HG02981 (cell line): ENCODE results near the gene ZC3H6.
"Not testable (repeated sequence)": the region's sequence is repeated elsewhere in the genome, so short reads cannot be mapped to it uniquely, and the experiment has no call there.

Experiments
- ATAC-seq: cut with Tn5 transposase; IDR thresholded peaks from one replicate; pipeline ENCODE4 v1.9.1; 2021; ENCODE audit warnings: mild to moderate bottlenecking, moderate library complexity; ENCODE audit not compliant: unreplicated experiment

The ZC3H6 gene

DNA sequence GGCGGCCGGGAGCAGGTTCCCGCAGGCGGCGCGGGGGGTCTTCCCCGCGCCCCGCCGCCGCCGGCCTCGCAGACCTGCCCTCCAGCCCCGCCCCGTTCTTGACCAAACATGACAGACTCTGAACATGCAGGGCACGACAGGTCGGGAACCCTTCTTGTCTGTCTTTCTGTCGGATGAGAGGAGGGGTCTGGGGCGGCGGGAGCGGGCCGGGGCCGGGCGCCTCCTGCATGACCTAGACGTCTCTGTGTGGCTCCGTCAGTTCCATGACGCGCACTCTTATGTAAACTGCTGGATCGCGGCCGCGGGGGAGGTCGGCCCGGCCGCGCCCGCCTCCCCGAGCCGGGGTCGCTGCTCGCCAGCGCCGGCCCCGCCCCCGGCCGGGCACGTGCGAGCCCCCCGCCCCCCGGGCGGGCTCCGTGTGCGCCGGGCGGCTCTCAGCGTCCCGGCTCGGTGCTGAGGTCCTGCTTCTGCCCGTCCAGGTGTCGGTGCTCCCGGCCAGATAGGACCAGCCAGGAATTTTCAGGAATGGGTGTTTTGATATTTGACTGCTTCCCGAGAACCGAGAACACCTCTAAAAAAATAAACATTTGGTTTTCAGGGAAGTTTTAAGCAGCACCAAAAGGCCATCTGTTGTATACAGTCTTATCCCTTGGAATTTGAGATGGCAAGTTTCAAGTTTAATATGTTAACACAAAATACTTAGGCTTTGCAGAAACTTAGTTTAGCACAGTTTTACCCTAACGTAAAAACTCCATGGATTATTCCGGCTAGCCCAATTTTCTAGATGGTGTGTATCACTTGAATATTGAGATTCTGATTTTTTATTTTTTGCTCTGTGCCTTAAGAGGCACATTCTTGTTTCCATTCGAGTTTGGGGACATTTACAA lies 733 bp downstream of the ZC3H6 start:
- peak; percentile 44 for ATAC-seq

DNA sequence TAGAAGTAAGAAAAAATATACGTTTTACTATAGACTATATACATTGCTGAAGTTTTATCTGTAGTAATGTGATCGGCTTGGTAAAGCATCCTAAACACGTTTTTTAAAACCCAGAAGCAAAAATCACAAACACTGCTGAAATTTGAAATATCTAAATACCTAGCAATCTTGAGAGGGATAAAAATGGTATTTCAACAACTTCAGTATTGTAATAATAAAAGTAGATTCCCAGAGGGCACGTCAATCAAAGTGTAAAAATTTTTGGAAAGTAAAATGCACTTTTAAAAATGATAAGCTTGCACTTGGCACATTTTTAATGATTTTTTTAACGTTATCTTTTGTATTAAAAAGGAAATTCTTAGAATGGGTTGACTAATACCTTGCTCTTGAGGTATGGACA lies 1.6 kb downstream of the ZC3H6 start:
- ATAC-seq, result no peak

DNA sequence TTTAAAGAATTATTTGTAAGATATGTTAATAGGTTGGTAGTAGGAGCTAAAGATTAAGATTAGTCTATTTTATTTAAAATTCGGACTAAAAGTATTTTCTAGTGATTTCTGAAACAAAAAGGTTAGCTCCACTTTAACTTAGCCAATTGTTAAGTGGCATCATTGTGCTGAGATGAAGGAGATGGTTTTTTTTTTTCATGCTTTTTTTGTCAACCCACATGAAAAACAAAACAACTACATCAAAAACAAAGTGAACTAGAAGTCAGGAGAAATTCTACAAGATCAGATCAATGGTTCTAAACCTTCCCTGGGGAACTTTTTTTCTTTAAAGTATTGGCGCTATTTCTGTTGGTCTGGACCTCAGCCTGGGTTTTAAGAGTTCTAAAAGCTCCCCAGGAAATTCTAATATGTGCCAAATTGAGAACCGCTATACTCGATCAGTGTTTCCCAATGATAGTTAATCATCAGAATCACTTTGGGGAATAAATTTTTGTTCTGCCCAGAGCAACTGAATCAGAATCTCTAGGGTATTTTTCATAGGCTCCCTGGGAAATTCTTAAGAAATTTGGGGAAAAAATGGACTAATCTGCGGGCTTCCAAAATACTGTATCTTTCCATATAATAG lies 2.3 kb downstream of the ZC3H6 start:
- no peak for ATAC-seq

DNA sequence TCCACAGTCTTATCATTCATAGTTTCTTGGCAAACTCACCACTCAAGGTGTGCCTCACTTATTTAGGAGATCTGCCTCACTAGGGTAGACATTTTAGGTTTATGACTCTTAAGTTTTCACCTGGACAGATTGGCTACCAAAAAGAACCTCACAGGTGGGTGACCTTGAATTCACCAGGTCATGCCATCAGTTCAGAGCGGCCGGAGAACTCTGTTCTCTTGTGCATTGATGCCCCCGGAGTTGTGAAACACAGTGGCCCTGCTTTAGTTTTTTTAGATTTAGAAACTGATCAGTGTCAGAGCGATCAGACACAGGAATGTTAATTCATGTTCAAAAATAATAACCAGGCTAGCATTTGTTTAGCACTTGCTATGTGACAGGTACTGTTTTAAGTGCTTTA lies 6.7 kb downstream of the ZC3H6 start:
- not testable (repeated sequence) for ATAC-seq

DNA sequence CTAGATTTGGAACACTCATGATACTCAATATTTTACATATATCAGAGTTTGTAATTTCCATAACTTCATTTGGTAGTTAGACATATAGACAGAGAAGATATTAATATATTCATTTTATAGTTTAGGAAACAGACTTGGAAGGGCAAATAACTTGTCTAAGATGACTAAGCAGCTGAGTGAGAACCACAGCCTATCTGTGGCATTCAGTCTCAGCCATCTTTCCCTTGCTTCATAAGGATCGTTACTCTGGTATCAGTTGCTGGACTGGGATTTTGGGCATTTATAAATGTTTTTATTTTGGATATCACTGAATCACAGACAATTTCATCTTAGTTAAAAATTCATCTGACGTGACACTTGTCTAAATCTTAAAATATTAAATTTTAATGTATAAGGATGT lies 8.1 kb downstream of the ZC3H6 start:
- ATAC-seq, result not testable (repeated sequence)

DNA sequence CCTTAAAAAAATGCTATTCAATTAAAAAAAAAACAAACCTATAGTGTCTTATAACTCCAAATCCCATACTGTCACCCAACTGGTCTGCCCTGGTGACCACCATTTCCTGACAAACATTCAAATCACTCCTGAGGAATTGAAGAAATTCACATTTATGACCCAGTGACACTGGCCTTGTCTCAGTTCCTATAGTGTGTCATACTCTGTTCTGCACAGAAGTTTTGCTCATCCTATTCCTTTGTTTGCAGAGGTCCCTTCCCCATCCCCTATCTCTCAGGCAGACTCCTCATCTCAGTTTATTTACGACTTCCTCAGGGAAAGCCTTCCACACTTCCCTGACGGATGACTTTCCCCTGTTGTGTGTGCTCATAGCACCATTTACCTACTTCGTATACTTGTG lies 14.7 kb downstream of the ZC3H6 start:
- ATAC-seq, result no peak

DNA sequence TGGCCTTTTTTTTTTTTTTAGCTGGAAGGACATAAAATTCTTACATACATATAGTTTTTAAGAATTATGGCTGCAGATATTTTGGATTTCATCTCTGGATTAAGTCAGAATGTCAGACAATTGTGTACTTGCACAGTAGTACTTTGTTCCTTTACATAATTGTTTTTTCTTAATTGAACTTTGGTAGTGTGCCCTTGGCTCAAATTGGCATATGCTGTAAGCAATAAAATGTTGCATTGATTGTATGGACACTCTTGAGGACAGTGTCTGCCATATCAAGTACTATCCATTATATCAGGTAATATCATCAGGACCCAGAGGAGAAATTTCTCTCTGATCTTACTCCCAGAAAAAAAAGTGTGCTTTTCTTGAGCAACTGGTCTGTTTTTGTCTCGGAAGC lies 15.3 kb downstream of the ZC3H6 start:
- no peak for ATAC-seq

DNA sequence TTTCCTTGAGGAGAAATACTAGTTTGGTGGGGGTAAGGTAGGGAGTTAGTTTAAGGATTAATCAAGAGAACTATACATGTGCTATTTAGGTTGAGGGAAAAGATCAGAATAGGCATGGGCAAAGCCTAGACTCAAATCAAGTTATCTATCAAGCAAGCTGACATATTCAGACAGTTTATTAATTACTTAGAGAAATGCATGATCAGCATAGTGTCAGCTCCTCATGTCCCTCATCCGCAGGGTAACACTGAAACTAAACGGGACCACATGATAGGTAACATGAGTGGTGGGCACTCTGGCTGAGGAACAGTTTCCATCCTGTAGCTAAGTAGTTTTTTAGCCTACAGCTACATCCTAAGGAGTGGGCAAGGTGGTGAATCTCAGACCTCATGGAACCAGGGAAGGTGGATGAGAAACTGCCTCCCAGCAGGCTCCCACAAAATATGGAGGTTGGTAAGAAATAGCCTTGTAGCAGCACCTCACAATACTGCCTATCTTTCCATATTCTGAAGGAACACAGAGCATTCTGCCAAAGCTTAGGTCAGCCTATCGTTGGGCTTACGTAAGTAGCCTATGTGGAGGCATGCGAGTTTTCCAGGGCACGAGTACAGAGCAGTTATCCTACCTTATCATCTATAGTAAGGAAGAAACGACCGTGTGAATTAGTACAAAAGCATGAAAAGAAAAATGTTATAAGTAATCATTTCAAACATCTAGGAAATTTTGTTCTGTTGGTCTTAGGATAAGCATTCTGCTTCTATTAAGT lies 18.4 kb downstream of the ZC3H6 start:
- ATAC-seq, result no peak

DNA sequence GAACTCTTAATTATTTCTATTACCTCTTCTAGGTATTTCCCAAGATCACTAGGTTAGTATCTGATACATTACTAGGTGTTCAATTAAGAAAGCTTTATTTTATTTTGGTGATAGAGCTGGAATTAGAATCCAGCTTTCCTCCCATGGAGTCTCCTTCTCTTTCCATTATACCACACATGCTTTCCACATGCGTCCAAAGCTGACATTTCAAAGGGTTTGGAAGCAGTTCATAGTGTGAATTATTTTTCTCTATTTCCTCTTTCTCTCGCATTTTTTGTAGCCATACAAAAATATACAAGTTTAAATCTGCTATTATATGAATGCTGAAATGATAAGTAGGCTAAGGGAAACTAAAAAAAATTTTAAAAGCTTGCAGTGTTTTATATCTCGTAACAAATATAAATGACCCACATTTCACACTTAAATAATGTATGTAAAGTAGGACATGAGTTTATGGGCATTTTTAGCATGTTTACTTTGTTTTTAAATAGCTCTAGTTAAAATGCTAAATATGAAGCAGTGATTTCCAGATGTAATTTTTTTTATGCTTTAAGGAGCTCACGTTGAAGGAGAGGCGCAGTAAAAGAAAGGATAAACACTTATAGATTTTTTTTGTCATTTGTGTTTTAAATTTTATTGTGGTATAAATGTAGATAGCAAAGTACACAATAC lies 20.1 kb downstream of the ZC3H6 start:
- no peak for ATAC-seq

DNA sequence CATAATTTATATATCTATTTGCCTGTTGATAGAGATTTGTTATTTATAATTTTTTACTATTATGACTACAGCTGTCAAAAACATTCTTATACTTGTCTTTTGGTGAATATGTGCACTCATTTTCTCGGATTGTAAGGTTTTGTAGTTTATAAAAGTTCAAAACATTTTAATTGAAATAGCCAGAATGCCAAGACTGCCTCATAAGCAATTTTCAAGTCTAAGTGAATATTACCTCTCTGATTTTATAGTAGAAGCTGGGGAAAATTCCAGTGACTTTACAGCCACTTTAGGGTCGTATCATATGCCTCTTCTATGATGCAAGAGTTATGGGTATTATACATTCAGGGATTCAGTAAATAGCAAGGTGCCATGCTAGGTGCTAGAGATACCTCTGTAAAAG lies 21.0 kb downstream of the ZC3H6 start:
- ATAC-seq, result no peak

DNA sequence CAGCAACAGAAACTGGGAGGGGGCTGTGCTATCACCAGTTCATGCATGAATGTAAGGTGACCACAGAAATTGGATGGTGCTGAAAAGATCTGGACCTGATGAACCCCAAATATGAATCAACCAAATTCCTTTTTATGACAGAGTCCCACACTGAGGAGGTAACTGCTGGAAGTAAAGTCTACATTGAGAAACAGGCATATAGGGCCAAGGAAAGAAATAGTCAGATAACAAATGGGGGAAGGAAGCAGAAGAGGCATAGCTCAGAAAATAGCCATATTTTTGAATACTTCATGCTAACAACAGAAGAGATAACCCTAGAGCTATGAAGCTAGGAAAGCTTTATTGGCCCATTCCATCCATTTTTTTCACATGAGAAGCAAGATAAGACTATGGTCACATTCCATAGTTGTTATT lies 25.8 kb downstream of the ZC3H6 start:
- ATAC-seq, result no peak

DNA sequence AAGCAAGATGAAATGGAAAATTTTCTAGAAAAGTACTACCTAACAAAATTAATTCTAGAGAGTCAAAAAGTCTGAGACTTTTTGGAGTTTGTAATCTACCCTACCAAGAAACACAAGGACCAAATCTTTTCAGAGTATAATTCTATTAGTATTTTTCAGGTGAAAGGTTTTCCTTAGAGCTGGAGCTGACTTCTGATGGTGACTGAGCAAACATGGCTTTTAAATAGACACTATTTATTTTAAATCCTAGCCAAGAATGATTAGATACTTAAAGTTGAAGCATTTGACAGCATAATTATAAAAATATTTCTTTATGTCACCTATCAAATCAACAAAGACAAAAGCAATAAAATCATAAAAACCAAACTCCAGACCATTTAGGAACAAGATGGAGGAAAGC lies 26.6 kb downstream of the ZC3H6 start:
- ATAC-seq, result no peak

DNA sequence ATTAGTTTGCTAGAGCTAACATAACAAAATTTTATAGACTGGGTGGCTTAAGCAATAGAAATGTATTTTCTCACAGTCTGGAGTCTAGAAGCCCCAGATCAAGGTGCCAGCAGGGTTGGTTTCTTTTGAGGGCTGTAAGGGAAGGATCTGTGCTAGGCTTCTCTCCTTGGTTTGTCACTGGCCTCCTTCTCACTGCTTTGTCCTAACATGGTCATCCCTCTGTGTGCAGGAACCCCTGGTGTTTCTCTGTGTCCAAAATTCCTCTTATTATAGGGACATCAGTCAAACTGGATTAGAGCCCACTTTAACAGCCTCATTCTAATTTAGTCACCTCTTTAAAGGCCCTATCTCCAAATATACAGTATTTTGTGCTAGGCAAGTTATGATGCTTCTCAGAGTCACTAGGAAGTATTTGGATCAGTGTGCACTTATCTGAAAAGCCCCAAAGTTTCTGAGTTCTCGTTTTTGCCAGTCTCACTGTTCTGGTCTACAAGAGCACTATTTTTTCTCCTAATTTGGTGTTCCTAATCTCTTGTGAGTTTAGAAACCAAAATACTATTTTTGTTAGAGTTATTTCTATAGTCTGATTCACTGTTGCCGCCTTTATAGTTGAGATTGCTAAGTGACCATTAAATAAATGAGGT lies 29.0 kb downstream of the ZC3H6 start:
- no peak for ATAC-seq

DNA sequence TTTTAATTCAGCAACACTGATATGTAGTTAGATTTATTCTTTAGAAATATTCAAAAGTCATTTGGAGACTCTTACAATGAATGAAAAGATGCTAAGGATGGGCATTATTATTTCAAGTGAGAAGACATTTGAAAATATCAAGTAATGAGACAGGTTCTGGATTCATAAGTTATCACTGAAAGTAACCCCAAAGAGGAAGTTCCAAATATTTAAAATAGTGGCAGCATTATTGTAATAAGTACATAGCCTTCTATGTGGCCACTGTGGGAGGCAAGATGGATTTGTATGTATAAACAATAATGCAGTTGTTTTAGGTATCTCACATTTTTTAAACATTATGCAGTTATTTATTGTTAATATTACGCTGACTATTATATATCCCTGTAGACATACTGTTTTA lies 29.7 kb downstream of the ZC3H6 start:
- ATAC-seq, result no peak

DNA sequence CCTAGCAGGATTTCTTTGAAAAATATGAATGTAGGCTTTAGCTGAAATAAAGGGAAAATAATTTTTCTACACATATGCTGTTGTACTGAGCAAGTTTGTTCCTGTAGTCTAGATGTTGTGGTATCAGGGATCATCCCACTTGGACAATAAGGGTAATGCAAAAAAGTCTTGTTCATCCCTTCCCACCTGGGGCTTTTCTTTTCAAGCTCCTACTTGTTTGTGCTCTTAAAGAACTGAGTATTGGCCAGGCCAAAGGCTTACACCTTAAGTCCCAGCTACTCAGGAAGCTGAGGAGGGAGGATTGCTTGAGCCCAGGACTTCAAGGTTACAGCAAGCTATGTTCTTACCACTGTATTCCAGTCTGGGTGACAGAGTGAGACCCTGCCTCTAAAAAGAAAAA lies 35.5 kb downstream of the ZC3H6 start:
- ATAC-seq, result no peak

DNA sequence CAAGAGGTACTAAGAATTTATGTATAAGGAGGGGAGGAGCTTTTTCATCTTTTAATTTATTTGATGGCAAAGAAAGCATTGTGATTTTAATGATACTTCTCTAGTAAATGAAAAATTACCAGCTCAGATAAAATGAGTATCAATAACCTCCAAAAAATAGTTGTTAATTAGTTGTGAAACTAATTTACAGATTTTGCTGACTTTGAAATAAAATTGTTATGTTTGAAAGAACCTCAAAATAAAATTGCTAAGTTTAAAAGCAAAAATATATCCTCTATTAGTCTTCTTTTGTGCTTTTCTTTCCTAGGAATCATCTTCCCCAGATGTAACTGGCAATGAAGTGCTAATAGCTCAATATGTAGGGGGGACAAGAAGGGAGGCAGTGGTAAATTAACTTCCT lies 36.5 kb downstream of the ZC3H6 start:
- ATAC-seq, result no peak

DNA sequence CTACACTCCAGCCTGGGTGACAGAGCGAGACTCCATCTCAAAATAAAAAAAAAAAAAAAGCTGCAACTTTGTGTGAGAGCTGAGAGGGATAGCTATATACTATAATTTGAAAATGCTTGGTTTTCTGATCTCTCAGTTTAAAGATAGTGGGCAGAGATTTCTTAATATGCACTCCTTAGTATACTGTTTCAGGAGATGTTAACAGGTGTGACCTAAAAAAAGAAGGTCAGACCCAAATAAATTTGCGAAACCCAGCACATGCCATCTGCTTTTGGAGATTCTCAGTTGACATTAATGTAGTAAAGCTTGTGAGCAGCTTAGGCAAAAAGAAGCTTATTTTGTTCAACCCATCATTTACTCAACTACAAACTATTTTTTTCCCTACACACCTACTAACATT lies 37.4 kb downstream of the ZC3H6 start:
- no peak for ATAC-seq

DNA sequence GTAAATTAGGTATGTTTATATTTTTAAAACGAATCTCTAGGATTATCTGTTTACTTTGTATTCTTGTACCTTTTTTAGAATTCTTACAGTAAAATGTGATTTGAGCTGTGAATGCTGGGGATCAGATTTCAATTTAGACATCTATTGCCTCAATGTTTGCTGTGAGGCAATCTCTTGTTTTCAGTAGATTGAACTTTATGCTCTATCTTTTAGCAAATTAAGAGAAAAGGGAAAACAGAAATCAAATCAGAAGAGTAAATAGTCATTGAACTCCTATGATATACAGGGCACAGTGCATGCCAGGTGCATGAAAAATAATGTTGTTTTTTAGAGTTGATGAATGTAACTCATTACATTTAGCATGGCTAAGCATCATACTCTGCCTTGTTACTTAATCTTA lies 39.5 kb downstream of the ZC3H6 start:
- no peak for ATAC-seq

DNA sequence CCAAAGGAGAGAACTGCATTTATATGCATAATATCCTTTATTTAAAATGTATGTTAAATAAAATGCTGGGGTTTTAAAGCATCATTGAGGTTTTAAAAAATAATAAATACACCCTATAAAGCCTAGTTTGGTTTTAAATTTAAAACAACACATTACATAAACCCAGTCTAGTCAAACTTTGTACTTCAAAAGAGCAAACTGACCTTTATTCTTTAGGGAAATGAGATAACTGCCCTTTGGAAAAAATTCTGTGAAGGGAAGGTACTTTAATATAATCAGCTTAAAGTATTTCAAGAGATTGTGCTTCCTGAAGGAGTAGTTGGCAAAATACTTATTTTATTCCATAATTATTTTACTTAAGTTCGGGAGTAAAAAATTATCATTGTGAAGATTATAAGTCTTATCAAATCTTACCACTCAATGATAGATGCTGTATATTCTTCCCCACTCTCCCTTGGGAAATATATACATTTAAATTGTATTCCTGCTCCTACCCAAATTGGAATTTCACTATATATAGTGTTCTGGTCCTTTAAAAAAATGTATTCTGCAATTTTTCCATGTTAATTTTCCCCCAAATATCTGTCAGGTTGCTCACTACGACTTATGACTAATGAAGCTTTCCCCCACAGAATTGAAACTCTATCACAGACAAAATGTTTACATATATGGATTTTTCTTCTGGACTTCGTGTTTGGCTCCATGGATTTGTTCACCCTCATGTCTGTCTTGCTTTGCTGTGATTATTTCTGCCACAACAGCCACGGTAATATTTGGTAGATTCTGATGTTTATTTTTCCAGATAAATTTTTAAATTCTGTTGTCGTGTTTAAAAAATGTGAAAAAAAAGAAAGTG lies 42.1 kb downstream of the ZC3H6 start:
- no peak for ATAC-seq

DNA sequence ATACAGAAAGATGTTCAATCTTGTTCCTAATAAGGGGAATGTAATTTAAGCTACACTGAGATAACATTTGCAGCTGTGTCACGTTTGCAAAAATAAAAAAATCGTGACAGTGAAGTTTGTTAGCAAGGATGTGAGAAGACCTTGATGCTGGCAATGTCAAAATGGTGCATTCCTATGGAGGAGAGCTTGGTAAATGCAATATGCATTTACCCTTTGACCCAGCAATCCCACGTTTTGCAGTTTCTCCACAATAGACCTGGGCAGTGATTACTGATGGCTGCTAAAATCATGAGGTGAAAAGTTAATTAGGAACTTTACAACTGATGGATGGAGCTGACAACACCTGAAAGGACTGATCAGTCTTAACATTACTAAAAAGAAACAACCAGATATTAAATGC lies 43.1 kb downstream of the ZC3H6 start:
- no peak for ATAC-seq
